ENCODE data around the gene SMG1.
"Not testable (repeated sequence)": the region's sequence is repeated elsewhere in the genome, so short reads cannot be mapped to it uniquely, and the experiment has no call there.

Gene SMG1

GRCh38 chr16:18802767-18803343, 123.4 kb downstream of the SMG1 start:
- in situ Hi-C loops (cut with HindIII; ENCODE audit: low sequenced_read_pairs): loop anchor here (25.0 kb wide), 1 partner anchor 159 kb away; no protein-coding TSS in a partner anchor

- in situ Hi-C loops (cut with HindIII; ENCODE audit: low sequenced_read_pairs): loop anchor here (25.0 kb wide), 1 partner anchor 161 kb away; no protein-coding TSS in a partner anchor
Measured at GRCh38 chr16:18801145-18801972, 124.8 kb downstream of the SMG1 start, which contains the start of gene ARL6IP1. TSS of gene ARL6IP1 (minus strand) at chr16:18801549. CDS start at chr16:18801466, 83 bp downstream.

- in situ Hi-C loops (cut with HindIII; ENCODE audit: low sequenced_read_pairs): loop anchor here (25.0 kb wide), 1 partner anchor 162 kb away; no protein-coding TSS in a partner anchor
Measured at GRCh38 chr16:18800775-18801144, 125.4 kb downstream of the SMG1 start.

- in situ Hi-C loops (cut with HindIII; ENCODE audit: low sequenced_read_pairs): loop anchor here (25.0 kb wide), 1 partner anchor 162 kb away; no protein-coding TSS in a partner anchor
Measured at GRCh38 chr16:18800293-18800692, 125.9 kb downstream of the SMG1 start.

GRCh38 chr16:18799500-18799899, 126.7 kb downstream of the SMG1 start:
- in situ Hi-C loops (cut with HindIII; ENCODE audit: low sequenced_read_pairs): no loop called here

GRCh38 chr16:18797746-18798145, 128.5 kb downstream of the SMG1 start:
- in situ Hi-C loops (cut with HindIII; ENCODE audit: low sequenced_read_pairs): no loop called here

- in situ Hi-C loops (cut with HindIII; ENCODE audit: low sequenced_read_pairs): no loop called here
Measured at GRCh38 chr16:18796377-18796776, 129.8 kb downstream of the SMG1 start.

- in situ Hi-C loops (cut with HindIII; ENCODE audit: low sequenced_read_pairs): no loop called here
Measured at GRCh38 chr16:18792836-18793433, 133.3 kb downstream of the SMG1 start.

- in situ Hi-C loops (cut with HindIII; ENCODE audit: low sequenced_read_pairs): no loop called here
Measured at GRCh38 chr16:18789850-18790706, 136.1 kb downstream of the SMG1 start, which contains the start of gene RPS15A. TSS of gene RPS15A (minus strand) at chr16:18790334. CDS start at chr16:18789113, 1,221 bp downstream.

GRCh38 chr16:18789515-18789849, 136.7 kb downstream of the SMG1 start:
- in situ Hi-C loops (cut with HindIII; ENCODE audit: low sequenced_read_pairs): no loop called here

GRCh38 chr16:18788828-18789514, 137.2 kb downstream of the SMG1 start:
- in situ Hi-C loops (cut with HindIII; ENCODE audit: low sequenced_read_pairs): no loop called here

GRCh38 chr16:18784917-18785623, 141.1 kb downstream of the SMG1 start:
- in situ Hi-C loops (cut with HindIII; ENCODE audit: low sequenced_read_pairs): no loop called here

- in situ Hi-C loops (cut with HindIII; ENCODE audit: low sequenced_read_pairs): no loop called here
Measured at GRCh38 chr16:18783430-18784341, 142.5 kb downstream of the SMG1 start.

- in situ Hi-C loops (cut with HindIII; ENCODE audit: low sequenced_read_pairs): no loop called here
Measured at GRCh38 chr16:18782697-18783429, 143.3 kb downstream of the SMG1 start.

GRCh38 chr16:18781232-18781631, 145.0 kb downstream of the SMG1 start:
- in situ Hi-C loops (cut with HindIII; ENCODE audit: low sequenced_read_pairs): not testable (repeated sequence)

- in situ Hi-C loops (cut with HindIII; ENCODE audit: low sequenced_read_pairs): not testable (repeated sequence)
Measured at GRCh38 chr16:18780460-18781026, 145.7 kb downstream of the SMG1 start.

- in situ Hi-C loops (cut with HindIII; ENCODE audit: low sequenced_read_pairs): not testable (repeated sequence)
Measured at GRCh38 chr16:18777664-18778063, 148.5 kb downstream of the SMG1 start.
